HG02763 (cell line): Measurements from ENCODE around the gene UQCC2.

Experiments
- ATAC-seq: cut with Tn5 transposase; IDR thresholded peaks from one replicate; pipeline ENCODE4 v1.9.1; 2021; ENCODE audit warnings: mild to moderate bottlenecking, moderate library complexity; ENCODE audit not compliant: unreplicated experiment

Gene UQCC2

GRCh38 chr6:33744001-33744848 is 32.7 kb upstream of the UQCC2 start:
- no peak for ATAC-seq

- no peak for ATAC-seq
Measured at GRCh38 chr6:33742837-33743236, 31.3 kb upstream of the UQCC2 start.

GRCh38 chr6:33742092-33742491 is 30.6 kb upstream of the UQCC2 start:
- no peak for ATAC-seq

- ATAC-seq, result no peak
Measured at GRCh38 chr6:33740794-33741193, 29.3 kb upstream of the UQCC2 start.

GRCh38 chr6:33740204-33740608 is 28.7 kb upstream of the UQCC2 start:
- ATAC-seq, result no peak

- no peak for ATAC-seq
Measured at GRCh38 chr6:33739571-33739970, 28.1 kb upstream of the UQCC2 start.

- no peak for ATAC-seq
Measured at GRCh38 chr6:33738879-33739278, 27.4 kb upstream of the UQCC2 start.

- ATAC-seq, result no peak
Measured at GRCh38 chr6:33738153-33738552, 26.7 kb upstream of the UQCC2 start.

- no peak for ATAC-seq
Measured at GRCh38 chr6:33737267-33738026, 25.9 kb upstream of the UQCC2 start.

- ATAC-seq, result no peak
Measured at GRCh38 chr6:33735216-33735615, 23.7 kb upstream of the UQCC2 start.

GRCh38 chr6:33733709-33734007 is 22.2 kb upstream of the UQCC2 start:
- no peak for ATAC-seq

GRCh38 chr6:33732817-33733708 is 21.6 kb upstream of the UQCC2 start:
- no peak for ATAC-seq

GRCh38 chr6:33732385-33732784 is 20.9 kb upstream of the UQCC2 start:
- ATAC-seq, result no peak

- ATAC-seq, result no peak
Measured at GRCh38 chr6:33731751-33732282, 20.3 kb upstream of the UQCC2 start.

GRCh38 chr6:33731035-33731434 is 19.5 kb upstream of the UQCC2 start:
- ATAC-seq, result no peak

GRCh38 chr6:33730611-33731010 is 19.1 kb upstream of the UQCC2 start:
- ATAC-seq, result no peak

GRCh38 chr6:33729059-33729458 is 17.6 kb upstream of the UQCC2 start:
- ATAC-seq, result no peak

GRCh38 chr6:33728438-33728837 is 16.9 kb upstream of the UQCC2 start:
- no peak for ATAC-seq

GRCh38 chr6:33727932-33728331 is 16.4 kb upstream of the UQCC2 start:
- ATAC-seq, result no peak

- ATAC-seq, result no peak
Measured at GRCh38 chr6:33727126-33727525, 15.6 kb upstream of the UQCC2 start.

GRCh38 chr6:33726696-33727095 is 15.2 kb upstream of the UQCC2 start:
- ATAC-seq, result no peak
